ENCODE results near the gene SGCD.

SGCD gene
- 0 to 1.9 (median 0) reads per million in 3 donors for total RNA-seq

DNA sequence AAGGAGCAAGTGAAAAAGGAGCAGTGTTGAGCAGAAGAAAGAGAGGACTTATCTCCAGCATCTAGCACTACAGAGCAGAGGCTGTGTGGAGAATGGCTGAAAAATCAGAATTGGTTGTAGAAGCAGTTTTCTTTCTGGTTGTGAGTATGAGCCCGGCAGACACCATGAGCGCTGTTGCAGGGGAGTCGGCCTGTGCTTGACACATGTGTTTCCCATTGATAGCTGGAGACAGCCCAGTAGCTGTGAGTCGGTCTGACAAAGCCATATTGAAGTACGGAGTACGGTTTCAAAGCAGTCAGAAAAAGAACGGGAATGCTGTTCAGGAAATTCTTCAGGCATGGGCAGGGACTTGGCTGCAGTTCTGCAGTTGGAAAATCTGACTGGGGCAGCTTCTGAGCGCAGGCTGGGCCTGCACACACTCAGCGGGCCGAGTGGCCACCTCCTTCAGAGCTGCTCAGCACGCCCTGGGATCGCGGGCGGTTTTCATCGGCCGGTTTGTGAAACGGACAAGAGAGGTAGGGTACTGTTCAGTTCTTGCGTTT, at the start of gene SGCD:
Gene SGCD, plus strand, starts transcription at position 447 of the 542 bp plus-strand sequence.
- no peak for DNase-seq
- H3K4me3 ChIP-seq (ENCODE audit: insufficient read depth, low read depth, low read length, poor library complexity, severe bottlenecking), result no peak within 1 kb of the TSS
- H3K9me3 ChIP-seq (ENCODE audit: control insufficient read depth, low read length), result no peaks in the 10 kb centered on the region
- H3K27ac ChIP-seq (ENCODE audit: insufficient read depth, low read length, poor library complexity, severe bottlenecking), result no peak within 1 kb of the TSS
- H3K4me1 ChIP-seq (ENCODE audit: control insufficient read depth, insufficient read depth, low read length, poor library complexity, severe bottlenecking), result no peaks in the 10 kb centered on the region
- no peaks in the 10 kb centered on the region for H3K27me3 ChIP-seq (replicated peaks; ENCODE audit: control insufficient read depth, insufficient read depth, low read length, poor library complexity, severe bottlenecking)
- no peaks in the 10 kb centered on the region for H3K36me3 ChIP-seq (ENCODE audit: control insufficient read depth, insufficient read depth, low read length)

DNA sequence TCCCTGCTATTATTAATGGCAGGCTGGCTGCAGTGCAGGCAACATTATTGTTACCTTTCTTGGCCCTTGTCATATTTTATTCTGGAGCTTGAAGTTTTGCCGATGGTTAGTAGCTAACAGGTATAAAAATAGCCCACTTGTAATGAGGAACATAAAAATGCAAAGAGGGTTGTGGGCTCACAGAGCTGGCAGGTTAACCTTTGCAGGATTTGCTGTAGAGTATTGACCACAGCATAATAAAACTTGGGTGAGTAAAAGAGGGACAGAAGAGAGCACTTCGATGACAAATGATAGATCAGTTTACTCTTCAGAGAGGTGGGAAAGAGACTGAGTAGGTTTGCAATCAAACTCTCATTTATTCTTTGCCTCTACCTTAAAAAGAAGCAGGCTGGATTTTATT, 49.7 kb upstream of the SGCD start:
- Histone ChIP-seq H3K36me3 (ENCODE audit: control insufficient read depth, insufficient read depth, low read length) (no peaks in the 10 kb centered on the region), H3K27ac (ENCODE audit: insufficient read depth, low read length, poor library complexity, severe bottlenecking) (no peak overlapping the region), H3K4me1 (ENCODE audit: control insufficient read depth, insufficient read depth, low read length, poor library complexity, severe bottlenecking) (no peaks in the 10 kb centered on the region), H3K4me3 (ENCODE audit: insufficient read depth, low read depth, low read length, poor library complexity, severe bottlenecking) (no peak overlapping the region), H3K9me3 (ENCODE audit: control insufficient read depth, low read length) (no peaks in the 10 kb centered on the region), H3K27me3 (replicated peaks; ENCODE audit: control insufficient read depth, insufficient read depth, low read length, poor library complexity, severe bottlenecking) (no peaks in the 10 kb centered on the region)
- no peak for DNase-seq

DNA sequence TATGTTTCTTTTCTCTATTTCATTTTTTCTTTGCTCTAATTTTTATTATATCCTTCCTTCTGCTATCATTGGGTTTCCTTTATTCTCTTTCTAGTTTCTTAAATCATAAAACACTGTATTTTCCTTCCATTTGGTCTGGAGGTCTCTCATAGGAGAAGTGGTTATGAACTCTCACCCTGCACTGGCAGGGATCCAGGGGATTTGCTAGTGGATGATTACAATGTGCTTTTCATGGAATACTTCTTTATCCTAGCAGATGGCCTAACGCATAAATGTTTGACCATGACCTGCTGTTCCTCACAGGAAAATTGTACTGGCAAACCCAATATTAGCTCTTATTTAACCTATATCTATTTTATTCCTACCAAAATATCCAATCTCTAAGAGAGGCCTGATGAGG, 31.5 kb upstream of the SGCD start:
- H3K27me3 ChIP-seq (replicated peaks; ENCODE audit: control insufficient read depth, insufficient read depth, low read length, poor library complexity, severe bottlenecking), result no peaks in the 10 kb centered on the region
- no peaks in the 10 kb centered on the region for H3K4me1 ChIP-seq (ENCODE audit: control insufficient read depth, insufficient read depth, low read length, poor library complexity, severe bottlenecking)
- H3K4me3 ChIP-seq (ENCODE audit: insufficient read depth, low read depth, low read length, poor library complexity, severe bottlenecking), result no peak overlapping the region
- no peaks in the 10 kb centered on the region for H3K36me3 ChIP-seq (ENCODE audit: control insufficient read depth, insufficient read depth, low read length)
- no peak for DNase-seq
- H3K27ac ChIP-seq (ENCODE audit: insufficient read depth, low read length, poor library complexity, severe bottlenecking), result no peak overlapping the region
- H3K9me3 ChIP-seq (ENCODE audit: control insufficient read depth, low read length), result no peaks in the 10 kb centered on the region

DNA sequence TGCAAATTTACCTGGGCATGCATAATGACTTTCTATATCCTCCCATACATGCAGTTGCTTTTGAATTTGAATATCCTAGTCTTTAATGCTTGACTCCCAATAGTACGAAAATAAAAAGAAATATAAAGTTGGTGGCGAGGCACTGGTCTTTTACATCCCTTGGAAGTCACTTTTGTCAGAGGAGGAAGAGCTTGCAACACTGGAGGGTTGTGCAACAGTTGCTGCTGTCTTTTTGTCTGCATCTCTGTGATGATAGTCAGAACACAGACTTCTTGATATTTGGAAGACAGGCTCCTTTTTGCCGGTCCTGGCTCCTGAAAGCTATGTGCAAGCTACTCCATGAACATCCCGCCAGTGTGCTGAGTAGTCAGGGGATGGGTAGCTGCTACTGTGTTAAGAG, 16.8 kb upstream of the SGCD start:
- H3K27ac ChIP-seq (ENCODE audit: insufficient read depth, low read length, poor library complexity, severe bottlenecking), result no peak overlapping the region
- DNase-seq, result no peak
- H3K9me3 ChIP-seq (ENCODE audit: control insufficient read depth, low read length), result peaks cover 4% of the 10 kb centered on the region
- no peak overlapping the region for H3K4me3 ChIP-seq (ENCODE audit: insufficient read depth, low read depth, low read length, poor library complexity, severe bottlenecking)
- H3K36me3 ChIP-seq (ENCODE audit: control insufficient read depth, insufficient read depth, low read length), result no peaks in the 10 kb centered on the region
- no peaks in the 10 kb centered on the region for H3K4me1 ChIP-seq (ENCODE audit: control insufficient read depth, insufficient read depth, low read length, poor library complexity, severe bottlenecking)
- H3K27me3 ChIP-seq (replicated peaks; ENCODE audit: control insufficient read depth, insufficient read depth, low read length, poor library complexity, severe bottlenecking), result no peaks in the 10 kb centered on the region

DNA sequence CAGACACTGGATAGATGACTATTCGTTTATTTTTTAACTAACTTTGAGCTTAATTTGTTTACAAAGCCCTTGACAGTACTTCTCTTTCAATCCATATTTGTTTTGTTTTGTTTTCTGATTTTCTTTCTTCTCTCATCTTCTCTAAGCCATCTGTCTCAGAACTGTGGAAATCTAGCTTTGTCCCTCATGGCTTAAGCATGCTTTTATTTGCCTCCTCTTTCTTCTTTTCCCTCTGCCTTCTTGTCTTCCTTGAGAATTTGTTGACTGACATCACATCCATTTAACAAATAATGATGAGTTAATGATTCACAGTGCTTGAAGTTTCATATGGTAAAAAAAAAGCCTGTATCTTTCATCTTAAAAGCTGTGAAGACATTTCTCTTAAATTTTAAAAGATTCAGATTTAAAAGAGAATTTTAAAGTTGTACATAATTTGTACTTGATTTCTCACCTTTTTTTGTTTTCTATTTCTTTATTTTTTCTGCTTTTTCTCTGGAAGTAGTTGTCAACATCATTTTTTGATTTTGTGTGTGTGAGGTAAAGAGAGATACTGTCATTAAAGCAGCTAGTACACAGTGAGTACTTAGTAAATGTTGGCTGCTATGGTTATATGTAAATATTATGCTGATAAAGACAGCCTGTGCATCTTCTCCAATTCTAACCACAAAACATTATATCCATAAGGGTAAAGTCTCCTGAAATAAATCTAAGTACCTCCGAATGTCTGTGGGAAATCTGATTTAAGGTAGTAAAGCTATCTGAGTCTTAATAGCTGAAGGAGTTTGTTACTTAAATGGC, 13.9 kb upstream of the SGCD start:
- H3K4me3 ChIP-seq (ENCODE audit: insufficient read depth, low read depth, low read length, poor library complexity, severe bottlenecking), result no peak overlapping the region
- H3K27me3 ChIP-seq (replicated peaks; ENCODE audit: control insufficient read depth, insufficient read depth, low read length, poor library complexity, severe bottlenecking), result no peaks in the 10 kb centered on the region
- no peaks in the 10 kb centered on the region for H3K4me1 ChIP-seq (ENCODE audit: control insufficient read depth, insufficient read depth, low read length, poor library complexity, severe bottlenecking)
- no peaks in the 10 kb centered on the region for H3K36me3 ChIP-seq (ENCODE audit: control insufficient read depth, insufficient read depth, low read length)
- no peak overlapping the region for H3K27ac ChIP-seq (ENCODE audit: insufficient read depth, low read length, poor library complexity, severe bottlenecking)
- no peak for DNase-seq
- H3K9me3 ChIP-seq (ENCODE audit: control insufficient read depth, low read length), result no peaks in the 10 kb centered on the region

DNA sequence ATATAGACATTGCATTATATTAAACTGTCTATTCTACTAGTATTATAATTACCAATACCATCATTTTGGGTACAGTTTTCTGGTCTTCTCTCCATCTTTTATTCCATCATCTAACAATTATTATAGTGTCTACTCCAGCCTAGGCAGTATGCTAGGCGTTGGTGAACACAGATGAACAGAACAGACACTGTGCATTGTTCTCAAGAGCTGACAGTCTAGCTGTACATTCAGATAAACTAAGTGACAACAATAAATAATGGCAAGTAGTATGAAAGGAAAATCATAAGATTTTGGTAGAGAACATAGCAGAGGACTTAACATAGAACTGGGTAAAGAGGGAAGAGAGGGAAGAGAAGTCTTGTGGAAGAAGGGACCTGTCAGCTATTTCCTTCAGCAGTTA, 12.5 kb upstream of the SGCD start:
- no peak for DNase-seq
- Histone ChIP-seq H3K27me3 (replicated peaks; ENCODE audit: control insufficient read depth, insufficient read depth, low read length, poor library complexity, severe bottlenecking) (no peaks in the 10 kb centered on the region), H3K9me3 (ENCODE audit: control insufficient read depth, low read length) (no peaks in the 10 kb centered on the region), H3K4me1 (ENCODE audit: control insufficient read depth, insufficient read depth, low read length, poor library complexity, severe bottlenecking) (no peaks in the 10 kb centered on the region), H3K4me3 (ENCODE audit: insufficient read depth, low read depth, low read length, poor library complexity, severe bottlenecking) (no peak overlapping the region), H3K36me3 (ENCODE audit: control insufficient read depth, insufficient read depth, low read length) (no peaks in the 10 kb centered on the region), H3K27ac (ENCODE audit: insufficient read depth, low read length, poor library complexity, severe bottlenecking) (no peak overlapping the region)

DNA sequence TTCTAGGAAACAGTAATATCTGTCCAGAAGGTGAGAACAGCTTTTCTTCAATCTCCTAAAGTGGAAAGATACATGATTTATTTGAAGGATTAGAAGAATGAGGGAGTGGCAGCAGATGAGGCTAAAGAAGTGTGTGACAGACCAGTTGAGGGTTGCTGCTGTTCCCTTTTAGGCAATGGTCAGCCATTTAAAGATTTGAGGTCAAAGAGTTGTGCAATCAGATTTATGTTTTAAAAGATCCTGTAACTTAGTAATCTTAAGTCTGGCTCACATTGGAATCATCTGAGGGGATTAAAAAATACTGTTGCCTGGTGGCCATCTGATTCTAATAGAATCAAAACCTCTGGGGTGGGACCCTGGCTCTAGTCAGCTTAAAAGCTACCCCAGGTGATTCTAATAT, 4.3 kb upstream of the SGCD start:
- H3K27ac ChIP-seq (ENCODE audit: insufficient read depth, low read length, poor library complexity, severe bottlenecking), result no peak overlapping the region
- DNase-seq, result no peak
- no peak overlapping the region for H3K4me3 ChIP-seq (ENCODE audit: insufficient read depth, low read depth, low read length, poor library complexity, severe bottlenecking)
- H3K36me3 ChIP-seq (ENCODE audit: control insufficient read depth, insufficient read depth, low read length), result no peaks in the 10 kb centered on the region
- H3K9me3 ChIP-seq (ENCODE audit: control insufficient read depth, low read length), result no peaks in the 10 kb centered on the region
- no peaks in the 10 kb centered on the region for H3K27me3 ChIP-seq (replicated peaks; ENCODE audit: control insufficient read depth, insufficient read depth, low read length, poor library complexity, severe bottlenecking)
- H3K4me1 ChIP-seq (ENCODE audit: control insufficient read depth, insufficient read depth, low read length, poor library complexity, severe bottlenecking), result no peaks in the 10 kb centered on the region

DNA sequence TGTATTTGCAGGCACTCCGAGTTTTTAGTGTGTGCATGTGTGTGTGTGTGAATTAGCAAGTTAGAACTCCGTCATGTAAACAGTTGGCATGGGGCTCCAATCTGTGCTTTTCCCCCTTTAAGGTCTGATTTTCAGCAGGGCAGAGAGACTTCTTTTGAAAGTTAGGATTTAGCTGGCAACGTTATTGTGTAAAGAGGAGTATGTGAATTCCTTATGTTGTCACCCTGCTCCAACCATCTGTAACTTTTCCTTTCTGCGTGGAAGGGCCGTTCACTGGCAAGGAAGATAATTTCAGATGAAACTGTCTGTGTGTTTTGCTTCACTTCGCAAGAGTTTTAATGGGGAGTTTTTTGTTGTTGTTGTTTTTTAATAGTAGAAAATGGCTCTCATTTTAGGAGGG, 332 bp downstream of the SGCD start:
- Histone ChIP-seq H3K4me3 (ENCODE audit: insufficient read depth, low read depth, low read length, poor library complexity, severe bottlenecking) (no peak overlapping the region), H3K4me1 (ENCODE audit: control insufficient read depth, insufficient read depth, low read length, poor library complexity, severe bottlenecking) (no peaks in the 10 kb centered on the region), H3K36me3 (ENCODE audit: control insufficient read depth, insufficient read depth, low read length) (no peaks in the 10 kb centered on the region), H3K27me3 (replicated peaks; ENCODE audit: control insufficient read depth, insufficient read depth, low read length, poor library complexity, severe bottlenecking) (no peaks in the 10 kb centered on the region), H3K9me3 (ENCODE audit: control insufficient read depth, low read length) (no peaks in the 10 kb centered on the region), H3K27ac (ENCODE audit: insufficient read depth, low read length, poor library complexity, severe bottlenecking) (no peak overlapping the region)
- no peak for DNase-seq

DNA sequence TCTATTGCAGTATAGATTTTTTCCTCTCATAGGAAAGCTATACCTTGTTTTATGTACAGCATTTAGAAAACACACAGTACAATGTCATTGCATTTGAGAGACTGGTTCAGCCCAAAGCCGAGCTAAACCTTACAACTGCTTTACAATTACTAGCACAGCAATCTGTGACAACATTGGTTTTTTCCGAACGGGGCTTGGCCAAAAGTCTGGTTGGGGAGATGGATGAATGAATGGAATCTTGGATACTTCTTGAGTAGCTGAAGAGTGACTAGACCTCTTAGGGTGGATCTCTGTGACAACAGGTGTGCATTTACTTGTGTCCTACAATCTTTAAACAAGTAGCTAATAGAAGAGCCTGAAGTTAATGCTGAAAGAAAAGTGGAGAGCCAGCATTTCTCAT, 1.2 kb downstream of the SGCD start:
- Histone ChIP-seq H3K9me3 (ENCODE audit: control insufficient read depth, low read length) (no peaks in the 10 kb centered on the region), H3K4me1 (ENCODE audit: control insufficient read depth, insufficient read depth, low read length, poor library complexity, severe bottlenecking) (no peaks in the 10 kb centered on the region), H3K27me3 (replicated peaks; ENCODE audit: control insufficient read depth, insufficient read depth, low read length, poor library complexity, severe bottlenecking) (no peaks in the 10 kb centered on the region), H3K4me3 (ENCODE audit: insufficient read depth, low read depth, low read length, poor library complexity, severe bottlenecking) (no peak overlapping the region), H3K36me3 (ENCODE audit: control insufficient read depth, insufficient read depth, low read length) (no peaks in the 10 kb centered on the region), H3K27ac (ENCODE audit: insufficient read depth, low read length, poor library complexity, severe bottlenecking) (no peak overlapping the region)
- no peak for DNase-seq

DNA sequence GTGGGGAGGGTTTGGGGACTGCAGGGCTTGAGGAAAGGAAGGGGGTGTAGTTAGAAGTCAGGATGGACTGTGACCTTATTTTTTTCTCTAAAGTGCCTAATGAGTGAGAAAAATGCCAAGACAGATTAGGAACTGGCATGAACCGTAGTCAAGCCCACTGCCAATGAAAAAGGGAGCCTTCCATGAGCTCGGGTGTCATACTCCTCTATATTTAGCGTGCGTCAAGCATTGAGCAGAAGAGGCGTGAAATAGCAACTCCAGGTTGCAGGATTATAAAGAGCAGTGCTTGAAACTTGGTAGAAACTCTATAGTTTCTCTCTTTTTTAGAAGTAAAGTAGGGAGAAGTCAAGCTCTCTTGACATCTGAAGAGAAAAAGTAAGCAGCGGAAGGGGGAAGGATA, 1.8 kb downstream of the SGCD start:
- Histone ChIP-seq H3K36me3 (ENCODE audit: control insufficient read depth, insufficient read depth, low read length) (no peaks in the 10 kb centered on the region), H3K4me1 (ENCODE audit: control insufficient read depth, insufficient read depth, low read length, poor library complexity, severe bottlenecking) (no peaks in the 10 kb centered on the region), H3K4me3 (ENCODE audit: insufficient read depth, low read depth, low read length, poor library complexity, severe bottlenecking) (no peak overlapping the region), H3K9me3 (ENCODE audit: control insufficient read depth, low read length) (no peaks in the 10 kb centered on the region), H3K27ac (ENCODE audit: insufficient read depth, low read length, poor library complexity, severe bottlenecking) (no peak overlapping the region), H3K27me3 (replicated peaks; ENCODE audit: control insufficient read depth, insufficient read depth, low read length, poor library complexity, severe bottlenecking) (no peaks in the 10 kb centered on the region)
- DNase-seq, result no peak
